Cardiac fibroblast (primary cell): ENCODE results near the gene EID2B.

Experiments used
- DNase-seq, 2 donors: peaks; one replicate each; pipeline versions ENCODE4 v3.0.0 to v3.0.0-alpha.2; 2010; ENCODE audit warnings: low read depth in 2 of 2
- H3K4me3 ChIP-seq, 2 donors: replicated peaks in 1 of 2; 1 replicate in 1 of 2; 2 replicates in 1 of 2; pipeline ENCODE4 v1.5.1; 2011; ENCODE audit warnings: low read depth in 2 of 2, low read length in 2 of 2, mild to moderate bottlenecking in 2 of 2, moderate library complexity in 1 of 2
- TF ChIP-seq, protein P1 (sequence below): IDR thresholded peaks from one replicate; pipeline ENCODE4 v1.5.1; 2011; ENCODE audit warnings: low read depth, mild to moderate bottlenecking, low read length, inconsistent platforms

EID2B gene

DNA sequence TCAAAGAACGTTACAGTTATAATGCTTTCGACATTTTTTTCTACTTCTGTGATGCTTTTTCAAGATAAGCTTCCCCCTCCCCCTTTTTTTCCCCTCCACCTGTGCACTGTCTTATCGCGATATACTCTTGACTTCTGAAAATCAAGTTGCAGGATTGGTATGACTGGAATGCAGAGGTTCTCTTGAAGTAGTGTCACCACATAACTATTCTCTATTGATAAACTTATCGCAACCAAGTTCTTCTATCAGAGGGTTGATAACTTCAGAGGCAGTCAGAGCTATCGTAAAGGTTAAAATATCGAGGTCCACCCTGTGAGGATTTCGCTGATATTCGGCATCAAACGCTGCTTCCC lies 6.5 kb upstream of the EID2B start:
- TF ChIP-seq, protein P1, sequence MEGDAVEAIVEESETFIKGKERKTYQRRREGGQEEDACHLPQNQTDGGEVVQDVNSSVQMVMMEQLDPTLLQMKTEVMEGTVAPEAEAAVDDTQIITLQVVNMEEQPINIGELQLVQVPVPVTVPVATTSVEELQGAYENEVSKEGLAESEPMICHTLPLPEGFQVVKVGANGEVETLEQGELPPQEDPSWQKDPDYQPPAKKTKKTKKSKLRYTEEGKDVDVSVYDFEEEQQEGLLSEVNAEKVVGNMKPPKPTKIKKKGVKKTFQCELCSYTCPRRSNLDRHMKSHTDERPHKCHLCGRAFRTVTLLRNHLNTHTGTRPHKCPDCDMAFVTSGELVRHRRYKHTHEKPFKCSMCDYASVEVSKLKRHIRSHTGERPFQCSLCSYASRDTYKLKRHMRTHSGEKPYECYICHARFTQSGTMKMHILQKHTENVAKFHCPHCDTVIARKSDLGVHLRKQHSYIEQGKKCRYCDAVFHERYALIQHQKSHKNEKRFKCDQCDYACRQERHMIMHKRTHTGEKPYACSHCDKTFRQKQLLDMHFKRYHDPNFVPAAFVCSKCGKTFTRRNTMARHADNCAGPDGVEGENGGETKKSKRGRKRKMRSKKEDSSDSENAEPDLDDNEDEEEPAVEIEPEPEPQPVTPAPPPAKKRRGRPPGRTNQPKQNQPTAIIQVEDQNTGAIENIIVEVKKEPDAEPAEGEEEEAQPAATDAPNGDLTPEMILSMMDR = no peak
- DNase-seq = peak in 1 of 2 donors; percentile 53

DNA sequence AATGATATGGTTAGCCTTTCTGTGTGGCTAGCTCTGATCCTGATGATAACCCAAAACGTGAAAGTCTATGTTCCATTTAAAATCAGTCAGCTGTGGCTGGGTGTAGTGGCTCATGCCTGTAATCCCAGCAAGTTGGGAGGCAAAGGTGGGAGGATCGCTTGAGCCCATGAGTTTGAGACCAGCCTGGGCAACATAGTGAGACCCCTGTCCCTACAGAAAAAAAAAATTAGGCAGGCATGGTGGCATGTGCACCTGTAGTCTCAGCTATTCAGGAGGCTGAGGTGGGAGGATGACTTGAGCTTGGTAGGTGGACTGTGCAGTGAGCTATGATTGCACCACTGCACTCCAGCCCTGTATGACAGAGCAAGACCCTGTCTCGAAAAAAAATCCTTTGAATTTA lies 1.1 kb upstream of the EID2B start:
- H3K4me3 ChIP-seq = no peak overlapping the region
- no peak for DNase-seq
- TF ChIP-seq, protein P1 = no peak

More for the DNA sequence above, 6.5 kb upstream of the EID2B start:
- H3K4me3 ChIP-seq = peak overlapping the region; percentile 58 to 94

DNA sequence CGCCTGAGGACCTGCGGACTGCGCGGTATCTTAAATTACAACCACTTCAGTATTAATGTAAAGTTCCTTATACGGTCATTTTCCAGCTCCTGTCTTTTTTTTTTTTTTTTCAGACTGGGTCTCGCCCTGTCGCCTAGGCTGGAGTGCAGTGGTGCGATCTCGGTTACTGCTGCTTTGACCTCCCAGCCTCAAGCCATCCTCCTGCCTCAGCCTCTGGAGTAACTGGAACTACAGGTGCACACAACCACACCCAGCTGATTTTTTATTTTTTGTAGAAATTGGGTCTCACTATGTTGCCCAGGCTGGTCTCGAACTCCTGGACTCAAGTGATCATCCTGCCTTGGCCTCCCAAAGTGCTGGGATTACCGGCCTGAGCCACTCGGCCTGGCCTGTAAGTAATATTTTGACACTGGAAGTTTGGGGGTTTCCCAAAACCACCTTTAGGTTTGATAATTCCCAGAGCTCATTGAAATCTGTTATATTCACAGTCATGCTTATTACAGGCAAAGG lies 406 bp upstream of the EID2B start:
- H3K4me3 ChIP-seq = no peak overlapping the region
- DNase-seq = no peak
- TF ChIP-seq, protein P1 = no peak

DNA sequence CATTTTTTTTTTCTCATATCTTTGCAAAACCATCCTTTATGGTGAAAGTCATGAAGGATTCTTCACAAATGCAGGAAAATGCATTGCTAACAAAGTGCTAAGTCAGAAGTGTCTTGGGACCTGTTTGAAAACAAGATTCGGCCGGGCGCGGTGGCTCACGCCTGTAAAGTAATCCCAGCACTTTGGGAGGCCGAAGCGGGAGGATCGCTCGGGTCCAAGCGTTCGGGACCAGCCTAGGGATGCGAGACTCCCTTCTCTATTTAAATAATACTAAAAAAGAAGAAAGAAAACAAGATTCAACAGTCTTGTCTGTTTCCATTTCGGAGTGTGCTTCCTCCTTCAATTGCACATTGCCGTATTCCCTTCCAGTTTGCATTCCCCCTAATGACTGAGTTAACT lies 819 bp downstream of the EID2B start:
- H3K4me3 ChIP-seq = peak overlapping the region; percentile 75 to 96
- TF ChIP-seq, protein P1 = no peak
- peak; percentile 5 to 21 for DNase-seq

- no peak overlapping the region for H3K4me3 ChIP-seq
- no peak for DNase-seq
- TF ChIP-seq, protein P1 = no peak
These were observed 7.4 kb downstream of the EID2B start for GRCh38 chr19:39525205-39525604.

GRCh38 chr19:39524495-39524894 lies 8.2 kb downstream of the EID2B start:
- DNase-seq = no peak
- no peak overlapping the region for H3K4me3 ChIP-seq
- TF ChIP-seq, protein P1 = no peak
